Endometrial microvascular endothelial cells (primary cell): Measurements from ENCODE around the gene OBSCN. TPM values are rescaled to one million over a fixed set of nuclear protein-coding genes. Genes with fewer than 3 reads are reported as not detected.

ENCODE experiments used
- in situ Hi-C: cut with HindIII; loops from 2 replicates; pipeline ENCODE4 v1.10.0; 2017; ENCODE audit warnings: low sequenced_read_pairs, low pct_unique_long_range_greater_than_20kb; ENCODE audit errors: inconsistent ontology term
- total RNA-seq: library from RNA; depleted of rRNA; stranded (reverse); fragments of >200 nt; gene quantifications from one replicate; pipeline ENCODE4 v1.2.3, GENCODE V29; 2015; ENCODE audit errors: inconsistent ontology term

OBSCN gene
- total RNA-seq, 1 donor from 2014 or later = 0.37 TPM

- in situ Hi-C loops = no loop called here
These were observed 189.2 kb downstream of the OBSCN start for GRCh38 chr1:228396770-228397662.

- in situ Hi-C loops = no loop called here
These were observed 190.1 kb downstream of the OBSCN start for GRCh38 chr1:228397966-228398365.

GRCh38 chr1:228398741-228399461, 191.1 kb downstream of the OBSCN start:
- in situ Hi-C loops = no loop called here

GRCh38 chr1:228399531-228400236, 191.8 kb downstream of the OBSCN start:
- in situ Hi-C loops = no loop called here

- in situ Hi-C loops = no loop called here
These were observed 192.4 kb downstream of the OBSCN start for GRCh38 chr1:228400237-228400651.

- in situ Hi-C loops = no loop called here
These were observed 193.0 kb downstream of the OBSCN start for GRCh38 chr1:228400692-228401454.

- in situ Hi-C loops = no loop called here
These were observed 194.2 kb downstream of the OBSCN start for GRCh38 chr1:228401782-228402640.

GRCh38 chr1:228402641-228403025, 194.8 kb downstream of the OBSCN start:
- in situ Hi-C loops = no loop called here

GRCh38 chr1:228403231-228403631, 195.4 kb downstream of the OBSCN start:
- in situ Hi-C loops = no loop called here

GRCh38 chr1:228404107-228404720, 196.4 kb downstream of the OBSCN start:
- in situ Hi-C loops = no loop called here

GRCh38 chr1:228405200-228405978, 197.5 kb downstream of the OBSCN start:
- in situ Hi-C loops = no loop called here

GRCh38 chr1:228405979-228406228, 198.1 kb downstream of the OBSCN start:
- in situ Hi-C loops = no loop called here

- in situ Hi-C loops = no loop called here
These were observed 199.5 kb downstream of the OBSCN start for GRCh38 chr1:228407106-228408040.

GRCh38 chr1:228408041-228408868, 200.4 kb downstream of the OBSCN start:
- in situ Hi-C loops = no loop called here
